Glutamatergic neuron (in vitro differentiated cells): ENCODE results near the gene NCK2. TPM values are rescaled to one million over a fixed set of nuclear protein-coding genes. Genes with fewer than 3 reads are reported as not detected.
"Not testable (repeated sequence)": the region's sequence is repeated elsewhere in the genome, so short reads cannot be mapped to it uniquely, and the experiment has no call there.

Experiments used
- DNase-seq: peaks from one replicate; pipeline ENCODE4 v3.0.0; 2022
- H3K27ac Mint-ChIP-seq: one replicate; pipeline ENCODE4 v1.8.0; 2020; ENCODE audit warnings: mild to moderate bottlenecking, mixed read lengths, inconsistent platforms; ENCODE audit not compliant: unreplicated experiment
- H3K27me3 Mint-ChIP-seq: one replicate; pipeline ENCODE4 v1.8.0; 2020; ENCODE audit warnings: mild to moderate bottlenecking, moderate library complexity, mixed read lengths, inconsistent platforms; ENCODE audit not compliant: unreplicated experiment
- H3K36me3 Mint-ChIP-seq: one replicate; pipeline ENCODE4 v1.8.0; 2020; ENCODE audit warnings: mild to moderate bottlenecking, mixed read lengths, inconsistent platforms; ENCODE audit not compliant: unreplicated experiment
- H3K4me1 Mint-ChIP-seq: one replicate; pipeline ENCODE4 v1.8.0; 2020; ENCODE audit warnings: mild to moderate bottlenecking, low read depth, mixed read lengths, inconsistent platforms; ENCODE audit not compliant: unreplicated experiment
- H3K4me3 Mint-ChIP-seq: one replicate; pipeline ENCODE4 v1.8.0; 2020; ENCODE audit warnings: mild to moderate bottlenecking, mixed read lengths, inconsistent platforms; ENCODE audit not compliant: unreplicated experiment
- H3K9me3 Mint-ChIP-seq: one replicate; pipeline ENCODE4 v1.8.0; 2020; ENCODE audit warnings: mild to moderate bottlenecking, moderate library complexity, mixed read lengths, inconsistent platforms; ENCODE audit not compliant: unreplicated experiment
- CTCF ChIP-seq: fragments of 200-600 bp; sonication (generic); IDR thresholded peaks from one replicate; pipeline ENCODE4 v1.5.0; 2021; ENCODE audit not compliant: partially characterized antibody, unreplicated experiment
- total RNA-seq: library from RNA; stranded (reverse); fragmentation: NEBNext Ultra II Directional; extraction: Animal tissue kit (Norgen Biotek cat#: 25700); gene quantifications from one replicate; pipeline ENCODE4 v1.2.1, GENCODE V29; 2021; ENCODE audit not compliant: unreplicated experiment

The NCK2 gene
- total RNA-seq, 1 donor from 2014 or later: 82.4 TPM

- Mint-ChIP-seq H3K4me1 (peaks cover 8% of the 10 kb centered on the region), H3K9me3 (peaks cover 10% of the 10 kb centered on the region), H3K27ac (no peak overlapping the region), H3K27me3 (peaks cover 7% of the 10 kb centered on the region), H3K4me3 (no peak overlapping the region), H3K36me3 (peaks cover 34% of the 10 kb centered on the region)
- no peak for DNase-seq
- no peak for TF ChIP-seq CTCF
Measured at GRCh38 chr2:105894327-105894944, 149.7 kb downstream of the NCK2 start.

GRCh38 chr2:105895990-105896764 is 151.5 kb downstream of the NCK2 start:
- peaks cover 4% of the 10 kb centered on the region for H3K27me3 Mint-ChIP-seq
- no peak for DNase-seq
- H3K36me3 Mint-ChIP-seq: peaks cover 45% of the 10 kb centered on the region
- H3K9me3 Mint-ChIP-seq: peaks cover 11% of the 10 kb centered on the region
- no peak overlapping the region for H3K27ac Mint-ChIP-seq
- no peak overlapping the region for H3K4me3 Mint-ChIP-seq
- peaks cover 1% of the 10 kb centered on the region for H3K4me1 Mint-ChIP-seq
- no peak for TF ChIP-seq CTCF

- no peak for TF ChIP-seq CTCF
- no peaks in the 10 kb centered on the region for H3K4me1 Mint-ChIP-seq
- H3K9me3 Mint-ChIP-seq: peaks cover 10% of the 10 kb centered on the region
- DNase-seq: no peak
- H3K27me3 Mint-ChIP-seq: peaks cover 3% of the 10 kb centered on the region
- H3K27ac Mint-ChIP-seq: no peak overlapping the region
- H3K36me3 Mint-ChIP-seq: peaks cover 46% of the 10 kb centered on the region
- no peak overlapping the region for H3K4me3 Mint-ChIP-seq
Measured at GRCh38 chr2:105896765-105897163, 152.1 kb downstream of the NCK2 start.

- not testable (repeated sequence) for H3K27me3 Mint-ChIP-seq, H3K27ac Mint-ChIP-seq, H3K9me3 Mint-ChIP-seq, H3K4me1 Mint-ChIP-seq, DNase-seq, H3K4me3 Mint-ChIP-seq
- peaks cover 46% of the 10 kb centered on the region for H3K36me3 Mint-ChIP-seq
Measured at GRCh38 chr2:105897694-105898093, 153.0 kb downstream of the NCK2 start.

- H3K9me3 Mint-ChIP-seq: peaks cover 7% of the 10 kb centered on the region
- H3K27ac Mint-ChIP-seq: no peak overlapping the region
- no peak for TF ChIP-seq CTCF
- peaks cover 25% of the 10 kb centered on the region for H3K36me3 Mint-ChIP-seq
- peaks cover 10% of the 10 kb centered on the region for H3K4me1 Mint-ChIP-seq
- H3K4me3 Mint-ChIP-seq: no peak overlapping the region
- no peak for DNase-seq
- H3K27me3 Mint-ChIP-seq: peaks cover 3% of the 10 kb centered on the region
Measured at GRCh38 chr2:105903051-105903674, 158.5 kb downstream of the NCK2 start.
